ENCODE measurements around the gene SRD5A1. TPM values are rescaled to one million over a fixed set of nuclear protein-coding genes. Genes with fewer than 3 reads are reported as not detected.

Gene SRD5A1
- polyA plus RNA-seq, 2 of the 4 experiments (the other 2 are of a cell fraction), result 9.7 to 25.4 TPM

DNA sequence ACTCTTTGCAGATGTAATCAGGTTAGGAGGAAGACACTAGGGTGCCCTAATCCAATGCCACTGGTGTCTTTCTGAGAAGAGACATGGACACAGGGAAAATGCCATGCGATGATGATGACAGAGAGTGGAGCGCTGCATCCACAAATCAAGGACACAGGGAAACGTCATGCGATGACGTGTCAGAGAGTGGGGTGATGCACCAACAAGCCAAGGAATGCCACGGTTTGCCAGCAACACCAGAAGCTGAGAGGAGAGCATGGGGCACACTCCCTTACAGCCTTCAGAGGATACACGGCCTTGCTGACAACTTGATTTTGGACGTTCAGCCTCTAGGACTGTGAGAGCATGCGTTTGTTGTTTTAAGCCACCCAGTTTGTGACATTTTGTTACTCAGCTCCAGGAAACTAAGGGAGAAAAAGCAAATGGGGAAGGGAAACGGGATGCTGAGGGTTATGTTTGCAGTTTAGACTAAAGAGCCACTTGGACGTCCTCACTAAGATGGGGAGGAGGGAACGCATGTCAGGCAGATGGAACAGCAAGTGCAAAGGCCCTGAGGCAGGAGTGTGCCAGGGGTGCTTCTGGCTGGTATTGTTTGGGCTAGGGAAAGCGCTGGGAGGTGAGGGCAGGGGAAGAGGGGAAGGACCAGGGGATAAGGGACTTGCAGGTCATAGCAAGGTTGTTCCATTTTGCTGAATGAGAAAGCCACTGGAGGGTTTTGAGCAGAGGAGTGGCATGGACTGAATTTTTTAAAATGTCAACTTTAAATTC lies 77.5 kb downstream of the SRD5A1 start:
- no peak overlapping the region for H3K4me3 ChIP-seq
- ATAC-seq, result no peak
- 88% methylated on average over 13 of the region's 13 CpGs for WGBS (ENCODE audit: missing lambda C conversion rate)
- no peak for FAIRE-seq
- H3K27ac ChIP-seq, result 0 out of 6 replicates have a peak overlapping the region, but pooled peaks of 1 of the 2 experiments have one; percentile 90
- peaks cover 9% of the 10 kb centered on the region; the same call in 2 of the 3 replicates for H3K4me1 ChIP-seq
- ChIA-PET CTCF (no interaction called here), POLR2A (no interaction called here)
- no peak for TF ChIP-seq RCOR1 (IDR thresholded peaks at IDR 0.05; ENCODE audit: low read depth, low read length)
- TF ChIP-seq PHF8 (IDR thresholded peaks at IDR 0.05; ENCODE audit: borderline replicate concordance, low read depth), result no peak
- TF ChIP-seq CEBPB (IDR thresholded peaks at IDR 0.05), result no peak
- no peak for TF ChIP-seq HEYL (CRISPR knock-in tag; IDR thresholded peaks at IDR 0.05)
- TF ChIP-seq CBX8 (IDR thresholded peaks at IDR 0.05), result no peak
- no peak for TF ChIP-seq FOXS1 (CRISPR knock-in tag; IDR thresholded peaks at IDR 0.05)
- no peak for TF ChIP-seq MYC (IDR thresholded peaks at IDR 0.05; ENCODE audit: borderline replicate concordance, low read length)
- TF ChIP-seq SREBF2 (IDR thresholded peaks at IDR 0.05), result no peak
- TF ChIP-seq, protein P1, sequence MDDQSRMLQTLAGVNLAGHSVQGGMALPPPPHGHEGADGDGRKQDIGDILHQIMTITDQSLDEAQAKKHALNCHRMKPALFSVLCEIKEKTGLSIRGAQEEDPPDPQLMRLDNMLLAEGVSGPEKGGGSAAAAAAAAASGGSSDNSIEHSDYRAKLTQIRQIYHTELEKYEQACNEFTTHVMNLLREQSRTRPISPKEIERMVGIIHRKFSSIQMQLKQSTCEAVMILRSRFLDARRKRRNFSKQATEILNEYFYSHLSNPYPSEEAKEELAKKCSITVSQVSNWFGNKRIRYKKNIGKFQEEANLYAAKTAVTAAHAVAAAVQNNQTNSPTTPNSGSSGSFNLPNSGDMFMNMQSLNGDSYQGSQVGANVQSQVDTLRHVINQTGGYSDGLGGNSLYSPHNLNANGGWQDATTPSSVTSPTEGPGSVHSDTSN (IDR thresholded peaks at IDR 0.05), result no peak
- TF ChIP-seq NFE2L2 (conservative IDR thresholded peaks at IDR 0.05; ENCODE audit: low read length), result no peak
- TF ChIP-seq ZC3H11A (IDR thresholded peaks at IDR 0.05), result no peak
- no peak for DNase-seq (ENCODE audit: low read depth in 1 of 2, low spot score in 1 of 2)
- H3K4me2 ChIP-seq, result no peak overlapping the region
- no peaks in the 10 kb centered on the region for H3K9me3 ChIP-seq

DNA sequence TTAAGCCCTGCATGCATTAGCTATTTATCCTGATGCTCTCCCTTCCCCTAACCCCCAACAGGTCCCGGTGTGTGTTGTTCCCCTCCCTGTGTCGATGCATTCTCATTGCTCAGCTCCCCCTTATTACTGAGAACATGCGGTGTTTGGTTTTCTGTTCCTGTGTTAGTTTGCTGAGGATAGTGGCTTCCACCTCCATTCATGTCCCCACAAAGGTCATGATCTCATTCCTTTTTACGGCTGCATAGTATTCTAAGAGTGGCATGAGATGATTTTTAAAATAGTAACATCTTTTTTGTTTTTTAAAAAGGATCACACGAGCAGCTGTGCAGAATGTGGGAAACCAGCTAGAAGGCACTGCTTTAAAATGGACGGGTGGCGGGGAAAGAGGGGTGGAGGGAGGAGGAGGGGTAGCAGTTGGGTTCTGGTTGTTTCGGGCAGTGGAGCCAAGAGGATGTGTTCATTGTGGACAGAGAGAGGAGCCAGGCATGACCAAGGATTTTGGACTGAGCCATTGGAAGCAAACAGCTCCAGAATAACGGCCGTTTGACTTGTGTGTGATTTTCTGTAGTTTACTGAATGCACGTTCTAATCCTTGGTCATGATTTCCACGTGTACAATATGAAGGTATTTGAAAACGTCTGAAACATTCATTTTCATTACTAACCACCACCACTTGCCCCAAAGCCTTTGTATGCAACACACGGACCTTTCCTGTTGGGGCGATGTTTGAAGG lies 78.3 kb downstream of the SRD5A1 start:
- H3K9me3 ChIP-seq, result no peaks in the 10 kb centered on the region
- H3K27ac ChIP-seq, result peak overlapping the region; percentile 90 to 96
- ATAC-seq (no peak; a peak in 1 of 6 replicates), FAIRE-seq (no peak), DNase-seq (ENCODE audit: low read depth in 1 of 2, low spot score in 1 of 2) (no peak)
- 53% methylated on average over 15 of the region's 15 CpGs for whole genome bisulfite sequencing (ENCODE audit: missing lambda C conversion rate)
- H3K4me3 ChIP-seq, result peak overlapping the region; percentile 78
- ChIA-PET CTCF (no interaction called here), POLR2A (interaction anchor here (0.6 to 2.3 kb wide), 3 partner anchors 10 to 1281 kb away, joined by 3 to 23 read pairs (median 6); partner anchors contain the start of genes NSUN2 and SRD5A1)
- H3K4me2 ChIP-seq, result peak overlapping the region; percentile 89
- TF ChIP-seq, protein P2, sequence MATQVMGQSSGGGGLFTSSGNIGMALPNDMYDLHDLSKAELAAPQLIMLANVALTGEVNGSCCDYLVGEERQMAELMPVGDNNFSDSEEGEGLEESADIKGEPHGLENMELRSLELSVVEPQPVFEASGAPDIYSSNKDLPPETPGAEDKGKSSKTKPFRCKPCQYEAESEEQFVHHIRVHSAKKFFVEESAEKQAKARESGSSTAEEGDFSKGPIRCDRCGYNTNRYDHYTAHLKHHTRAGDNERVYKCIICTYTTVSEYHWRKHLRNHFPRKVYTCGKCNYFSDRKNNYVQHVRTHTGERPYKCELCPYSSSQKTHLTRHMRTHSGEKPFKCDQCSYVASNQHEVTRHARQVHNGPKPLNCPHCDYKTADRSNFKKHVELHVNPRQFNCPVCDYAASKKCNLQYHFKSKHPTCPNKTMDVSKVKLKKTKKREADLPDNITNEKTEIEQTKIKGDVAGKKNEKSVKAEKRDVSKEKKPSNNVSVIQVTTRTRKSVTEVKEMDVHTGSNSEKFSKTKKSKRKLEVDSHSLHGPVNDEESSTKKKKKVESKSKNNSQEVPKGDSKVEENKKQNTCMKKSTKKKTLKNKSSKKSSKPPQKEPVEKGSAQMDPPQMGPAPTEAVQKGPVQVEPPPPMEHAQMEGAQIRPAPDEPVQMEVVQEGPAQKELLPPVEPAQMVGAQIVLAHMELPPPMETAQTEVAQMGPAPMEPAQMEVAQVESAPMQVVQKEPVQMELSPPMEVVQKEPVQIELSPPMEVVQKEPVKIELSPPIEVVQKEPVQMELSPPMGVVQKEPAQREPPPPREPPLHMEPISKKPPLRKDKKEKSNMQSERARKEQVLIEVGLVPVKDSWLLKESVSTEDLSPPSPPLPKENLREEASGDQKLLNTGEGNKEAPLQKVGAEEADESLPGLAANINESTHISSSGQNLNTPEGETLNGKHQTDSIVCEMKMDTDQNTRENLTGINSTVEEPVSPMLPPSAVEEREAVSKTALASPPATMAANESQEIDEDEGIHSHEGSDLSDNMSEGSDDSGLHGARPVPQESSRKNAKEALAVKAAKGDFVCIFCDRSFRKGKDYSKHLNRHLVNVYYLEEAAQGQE (IDR thresholded peaks at IDR 0.05), result no peak
- no peak for TF ChIP-seq POLR2A (IDR thresholded peaks at IDR 0.05; ENCODE audit: low read length)
- TF ChIP-seq, protein P3, sequence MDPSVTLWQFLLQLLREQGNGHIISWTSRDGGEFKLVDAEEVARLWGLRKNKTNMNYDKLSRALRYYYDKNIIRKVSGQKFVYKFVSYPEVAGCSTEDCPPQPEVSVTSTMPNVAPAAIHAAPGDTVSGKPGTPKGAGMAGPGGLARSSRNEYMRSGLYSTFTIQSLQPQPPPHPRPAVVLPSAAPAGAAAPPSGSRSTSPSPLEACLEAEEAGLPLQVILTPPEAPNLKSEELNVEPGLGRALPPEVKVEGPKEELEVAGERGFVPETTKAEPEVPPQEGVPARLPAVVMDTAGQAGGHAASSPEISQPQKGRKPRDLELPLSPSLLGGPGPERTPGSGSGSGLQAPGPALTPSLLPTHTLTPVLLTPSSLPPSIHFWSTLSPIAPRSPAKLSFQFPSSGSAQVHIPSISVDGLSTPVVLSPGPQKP (IDR thresholded peaks at IDR 0.05; ENCODE audit: low read depth, low read length), result no peak
- TF ChIP-seq CBX2 (IDR thresholded peaks at IDR 0.05; ENCODE audit: borderline replicate concordance, low read depth), result no peak
- TF ChIP-seq NR3C1 (IDR thresholded peaks at IDR 0.05), result no peak
- no peak for TF ChIP-seq RAD21 (conservative IDR thresholded peaks at IDR 0.05 in 1 of 2, IDR thresholded peaks at IDR 0.05 in 1 of 2)
- no peak for TF ChIP-seq RCOR1 (IDR thresholded peaks at IDR 0.05; ENCODE audit: low read depth, low read length)
- no peak for TF ChIP-seq EHMT2 (IDR thresholded peaks at IDR 0.05; ENCODE audit: low read depth)
- no peak for TF ChIP-seq KDM1A (IDR thresholded peaks at IDR 0.05; ENCODE audit: low read depth)
- TF ChIP-seq NFE2L2 (conservative IDR thresholded peaks at IDR 0.05; ENCODE audit: low read length), result no peak
- TF ChIP-seq ZNF302 (CRISPR knock-in tag; IDR thresholded peaks at IDR 0.05), result no peak
- TF ChIP-seq TP53 (CRISPR knock-in tag; IDR thresholded peaks at IDR 0.05), result no peak
- TF ChIP-seq, protein P4, sequence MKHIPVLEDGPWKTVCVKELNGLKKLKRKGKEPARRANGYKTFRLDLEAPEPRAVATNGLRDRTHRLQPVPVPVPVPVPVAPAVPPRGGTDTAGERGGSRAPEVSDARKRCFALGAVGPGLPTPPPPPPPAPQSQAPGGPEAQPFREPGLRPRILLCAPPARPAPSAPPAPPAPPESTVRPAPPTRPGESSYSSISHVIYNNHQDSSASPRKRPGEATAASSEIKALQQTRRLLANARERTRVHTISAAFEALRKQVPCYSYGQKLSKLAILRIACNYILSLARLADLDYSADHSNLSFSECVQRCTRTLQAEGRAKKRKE (CRISPR knock-in tag; IDR thresholded peaks at IDR 0.05; ENCODE audit: low read depth), result no peak
- TF ChIP-seq HOXB5 (CRISPR knock-in tag; IDR thresholded peaks at IDR 0.05), result no peak
- TF ChIP-seq SREBF2 (IDR thresholded peaks at IDR 0.05), result no peak
- TF ChIP-seq RNF2 (IDR thresholded peaks at IDR 0.05; ENCODE audit: borderline replicate concordance, low read depth), result no peak
- TF ChIP-seq HOXB13 (CRISPR knock-in tag; IDR thresholded peaks at IDR 0.05; ENCODE audit: low read depth), result no peak
- TF ChIP-seq ZFP36 (IDR thresholded peaks at IDR 0.05; ENCODE audit: borderline replicate concordance, partially characterized antibody), result no peak
- no peak for TF ChIP-seq HEYL (CRISPR knock-in tag; IDR thresholded peaks at IDR 0.05)
- no peak for TF ChIP-seq CEBPB (IDR thresholded peaks at IDR 0.05)
- H3K4me1 ChIP-seq, result peaks cover 18% of the 10 kb centered on the region; the same call in 2 of the 3 replicates

Data from A549 (cell line).